KMS-11 (cell line): ENCODE results near the gene COX6B2.
"Not testable (repeated sequence)": the region's sequence is repeated elsewhere in the genome, so short reads cannot be mapped to it uniquely, and the experiment has no call there.

ENCODE experiments used
- H2AFZ ChIP-seq: fragments of 200-600 bp; sonication (generic); 2 replicates; pipeline ENCODE4 v1.6.1; 2016; ENCODE audit warnings: antibody characterized with exemption, mixed run types, low read depth
- H3K27ac ChIP-seq: fragments of 200-600 bp; sonication (generic); 2 replicates; pipeline ENCODE4 v1.6.1; 2016; ENCODE audit warnings: mild to moderate bottlenecking, mixed run types
- H3K27me3 ChIP-seq: fragments of 200-600 bp; sonication (generic); 2 replicates; pipeline ENCODE4 v1.6.1; 2017; ENCODE audit warnings: mild to moderate bottlenecking, low read depth, mixed run types, moderate library complexity; ENCODE audit not compliant: insufficient read depth
- H3K36me3 ChIP-seq: fragments of 200-600 bp; sonication (generic); 2 replicates; pipeline ENCODE4 v1.6.1; 2017; ENCODE audit warnings: mild to moderate bottlenecking, mixed run types; ENCODE audit not compliant: insufficient read depth
- H3K4me1 ChIP-seq: fragments of 200-600 bp; sonication (generic); 2 replicates; pipeline ENCODE4 v1.6.1; 2016; ENCODE audit warnings: mild to moderate bottlenecking, low read depth, mixed run types; ENCODE audit not compliant: poor library complexity, severe bottlenecking
- H3K4me2 ChIP-seq: fragments of 200-600 bp; sonication (generic); 2 replicates; pipeline ENCODE4 v1.7.0; 2016; ENCODE audit warnings: mild to moderate bottlenecking, mixed run types
- H3K4me3 ChIP-seq: fragments of 200-600 bp; sonication (generic); IDR thresholded peaks from 2 replicates; pipeline ENCODE4 v1.6.1; 2017; ENCODE audit warnings: low read depth, low read length, mixed read lengths; ENCODE audit not compliant: insufficient read depth
- H3K79me2 ChIP-seq: fragments of 200-600 bp; sonication (generic); 2 replicates; pipeline ENCODE4 v1.6.1; 2016; ENCODE audit warnings: low read depth, mixed run types; ENCODE audit not compliant: insufficient read depth
- H3K9ac ChIP-seq: fragments of 200-600 bp; sonication (generic); 2 replicates; pipeline ENCODE4 v1.6.1; 2016; ENCODE audit warnings: mild to moderate bottlenecking, mixed run types
- H4K20me1 ChIP-seq: fragments of 200-600 bp; sonication (generic); 2 replicates; pipeline ENCODE4 v1.6.1; 2016; ENCODE audit warnings: mild to moderate bottlenecking, mixed run types; ENCODE audit not compliant: insufficient read depth
- TF ChIP-seq, protein P1 (sequence below): fragments of 200-600 bp; sonication (generic); conservative IDR thresholded peaks from 2 replicates; pipeline ENCODE4 v1.6.1; 2017; ENCODE audit warnings: low read depth, mild to moderate bottlenecking, antibody characterized with exemption, low read length, moderate library complexity, mixed read lengths

Gene COX6B2

GRCh38 chr19:55339889-55340783, 14.4 kb downstream of the COX6B2 start:
- Histone ChIP-seq H3K4me2 (peak overlapping the region; percentile 97), H3K4me3 (peak overlapping the region; percentile 54), H2AFZ (peak overlapping the region; percentile 57; the same call in 1 of the 2 replicates), H3K4me1 (peaks cover 12% of the 10 kb centered on the region), H3K9ac (peak overlapping the region; percentile 77), H3K79me2 (peaks cover 11% of the 10 kb centered on the region), H4K20me1 (no peaks in the 10 kb centered on the region), H3K36me3 (no peaks in the 10 kb centered on the region), H3K27ac (peak overlapping the region; percentile 72), H3K27me3 (peaks cover 17% of the 10 kb centered on the region)
- TF ChIP-seq, protein P1, sequence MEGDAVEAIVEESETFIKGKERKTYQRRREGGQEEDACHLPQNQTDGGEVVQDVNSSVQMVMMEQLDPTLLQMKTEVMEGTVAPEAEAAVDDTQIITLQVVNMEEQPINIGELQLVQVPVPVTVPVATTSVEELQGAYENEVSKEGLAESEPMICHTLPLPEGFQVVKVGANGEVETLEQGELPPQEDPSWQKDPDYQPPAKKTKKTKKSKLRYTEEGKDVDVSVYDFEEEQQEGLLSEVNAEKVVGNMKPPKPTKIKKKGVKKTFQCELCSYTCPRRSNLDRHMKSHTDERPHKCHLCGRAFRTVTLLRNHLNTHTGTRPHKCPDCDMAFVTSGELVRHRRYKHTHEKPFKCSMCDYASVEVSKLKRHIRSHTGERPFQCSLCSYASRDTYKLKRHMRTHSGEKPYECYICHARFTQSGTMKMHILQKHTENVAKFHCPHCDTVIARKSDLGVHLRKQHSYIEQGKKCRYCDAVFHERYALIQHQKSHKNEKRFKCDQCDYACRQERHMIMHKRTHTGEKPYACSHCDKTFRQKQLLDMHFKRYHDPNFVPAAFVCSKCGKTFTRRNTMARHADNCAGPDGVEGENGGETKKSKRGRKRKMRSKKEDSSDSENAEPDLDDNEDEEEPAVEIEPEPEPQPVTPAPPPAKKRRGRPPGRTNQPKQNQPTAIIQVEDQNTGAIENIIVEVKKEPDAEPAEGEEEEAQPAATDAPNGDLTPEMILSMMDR = no peak

GRCh38 chr19:55339105-55339888, 15.2 kb downstream of the COX6B2 start, which contains the start of gene KMT5C:
KMT5C (plus strand) TSS chr19:55339876; CDS start chr19:55341937, 2,061 bp downstream.
- Histone ChIP-seq H3K4me3 (peak within 1 kb of the TSS; percentile 54), H3K79me2 (peaks cover 11% of the 10 kb centered on the region), H3K4me1 (peaks cover 12% of the 10 kb centered on the region), H3K27me3 (peaks cover 21% of the 10 kb centered on the region), H2AFZ (peak within 1 kb of the TSS; percentile 95), H3K36me3 (no peaks in the 10 kb centered on the region), H3K27ac (peak within 1 kb of the TSS; percentile 99), H4K20me1 (no peaks in the 10 kb centered on the region), H3K4me2 (peak within 1 kb of the TSS; percentile 99), H3K9ac (peak within 1 kb of the TSS; percentile 99)
- TF ChIP-seq, protein P1 = no peak

DNA sequence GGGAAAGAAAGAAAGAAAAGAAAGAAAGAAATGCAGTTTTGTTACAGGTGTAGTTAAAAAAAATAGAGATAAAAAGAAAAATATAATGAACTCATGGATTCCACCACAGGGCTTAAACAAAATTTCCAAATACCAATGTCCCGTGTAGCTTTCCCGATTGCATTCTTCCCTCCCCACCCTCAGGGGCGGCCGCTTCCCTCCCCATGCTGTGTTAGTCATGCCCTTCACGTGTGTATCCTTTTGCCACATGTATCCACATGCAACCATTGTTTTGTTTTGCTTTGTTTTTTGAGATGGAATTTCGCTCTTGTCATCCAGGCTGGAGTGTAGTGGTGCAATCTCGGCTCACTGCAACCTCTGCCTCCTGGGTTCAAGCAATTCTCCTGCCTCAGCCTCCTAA, 18.4 kb downstream of the COX6B2 start:
- H3K36me3 ChIP-seq = no peaks in the 10 kb centered on the region
- H2AFZ ChIP-seq = no peak overlapping the region
- H3K79me2 ChIP-seq = peaks cover 11% of the 10 kb centered on the region
- H3K27ac ChIP-seq = no peak overlapping the region
- peaks cover 12% of the 10 kb centered on the region for H3K4me1 ChIP-seq
- H4K20me1 ChIP-seq = no peaks in the 10 kb centered on the region
- H3K4me2 ChIP-seq = no peak overlapping the region
- TF ChIP-seq, protein P1 = no peak
- H3K9ac ChIP-seq = no peak overlapping the region
- no peak overlapping the region for H3K4me3 ChIP-seq
- H3K27me3 ChIP-seq = peaks cover 37% of the 10 kb centered on the region

GRCh38 chr19:55333870-55334269, 20.6 kb downstream of the COX6B2 start:
- TF ChIP-seq, protein P1 = no peak
- Histone ChIP-seq H3K4me1 (peaks cover 12% of the 10 kb centered on the region), H3K4me2 (no peak overlapping the region), H3K36me3 (no peaks in the 10 kb centered on the region), H2AFZ (no peak overlapping the region), H3K27ac (no peak overlapping the region), H3K79me2 (no peaks in the 10 kb centered on the region), H3K4me3 (no peak overlapping the region), H3K27me3 (peaks cover 37% of the 10 kb centered on the region), H4K20me1 (no peaks in the 10 kb centered on the region), H3K9ac (no peak overlapping the region)

DNA sequence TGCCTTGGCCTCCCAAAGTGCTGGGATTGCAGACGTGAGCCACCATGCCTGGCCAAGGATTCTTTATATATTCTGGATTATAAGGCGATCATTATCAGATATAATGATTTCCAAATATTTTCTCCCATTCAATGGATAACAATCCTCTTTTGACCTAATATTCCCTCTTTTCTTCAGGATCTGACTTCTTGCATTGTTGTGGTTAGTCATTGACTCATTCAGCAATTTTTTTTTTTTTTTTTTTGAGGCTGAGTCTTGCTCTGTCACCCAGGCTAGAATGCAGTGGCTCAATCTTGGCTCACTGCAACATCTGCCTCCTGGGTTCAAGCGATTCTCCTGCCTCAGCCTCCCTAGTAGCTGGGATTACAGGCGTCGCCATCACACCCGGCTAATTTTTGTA, 24.7 kb downstream of the COX6B2 start:
- H3K27ac ChIP-seq, H3K36me3 ChIP-seq, H3K4me3 ChIP-seq, H3K79me2 ChIP-seq, H4K20me1 ChIP-seq, H3K4me2 ChIP-seq, H2AFZ ChIP-seq, H3K9ac ChIP-seq, H3K4me1 ChIP-seq: not testable (repeated sequence)
- H3K27me3 ChIP-seq = peaks cover 16% of the 10 kb centered on the region; the same call in 1 of the 2 replicates

DNA sequence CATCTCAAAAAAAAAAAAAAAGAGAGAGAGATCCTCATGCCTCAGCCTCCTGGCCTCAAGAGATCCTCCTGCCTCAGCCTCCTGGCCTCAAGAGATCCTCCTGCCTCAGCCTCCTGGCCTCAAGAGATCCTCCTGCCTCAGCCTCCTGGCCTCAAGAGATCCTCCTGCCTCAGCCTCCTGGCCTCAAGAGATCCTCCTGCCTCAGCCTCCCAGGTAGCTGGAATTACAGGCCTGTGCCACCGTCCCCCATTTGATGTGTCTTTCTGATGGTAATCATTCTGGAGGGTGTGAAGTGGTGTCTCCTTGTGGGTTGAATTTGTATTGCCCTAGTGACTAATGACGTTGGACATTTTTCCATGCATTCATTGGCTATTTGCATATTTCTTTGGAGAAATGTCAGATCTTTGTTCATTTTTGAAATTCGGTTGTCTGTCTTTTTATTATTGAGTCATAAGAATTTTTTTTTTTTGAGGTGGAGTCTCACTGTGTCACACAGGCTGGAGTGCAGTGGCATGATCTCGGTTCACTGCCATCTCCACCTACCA, 25.7 kb downstream of the COX6B2 start:
- not testable (repeated sequence) for H2AFZ ChIP-seq, H3K27ac ChIP-seq, H3K79me2 ChIP-seq, H3K36me3 ChIP-seq, H3K4me3 ChIP-seq, H3K9ac ChIP-seq, H3K4me2 ChIP-seq, H4K20me1 ChIP-seq
- H3K27me3 ChIP-seq = peaks cover 14% of the 10 kb centered on the region; the same call in 1 of the 2 replicates
- H3K4me1 ChIP-seq = peaks cover 12% of the 10 kb centered on the region
